Activated naive CD4-positive, alpha-beta T cell treated with anti-CD3 and anti-CD28 coated beads, Interleukin-2, amount 10 ng/mL, durations not matched to agents 7 days and 5 days (primary cell): ENCODE data around the gene FAM83D.

Experiments used
- CTCF ChIA-PET: fragments of 350-600 bp; sonication (Branson Sonifier 250); formaldehyde crosslinking; loops from one replicate; lab custom pipeline; 2021; ENCODE audit warnings: antibody characterized with exemption; lab: Charles Lee
- DNase-seq: peaks from one replicate; pipeline ENCODE4 v3.0.0-alpha.2; 2020
- H3K27ac Mint-ChIP-seq: one replicate; pipeline ENCODE4 v1.8.0; 2021; ENCODE audit warnings: mild to moderate bottlenecking, moderate library complexity, mixed read lengths
- H3K27me3 Mint-ChIP-seq: one replicate; pipeline ENCODE4 v1.8.0; 2021; ENCODE audit warnings: mild to moderate bottlenecking, mixed read lengths
- H3K36me3 Mint-ChIP-seq: one replicate; pipeline ENCODE4 v1.8.0; 2021; ENCODE audit warnings: mixed read lengths
- H3K4me1 Mint-ChIP-seq: one replicate; pipeline ENCODE4 v1.8.0; 2021; ENCODE audit warnings: mixed read lengths
- H3K4me3 Mint-ChIP-seq: one replicate; pipeline ENCODE4 v1.8.0; 2021; ENCODE audit warnings: mild to moderate bottlenecking, moderate library complexity, mixed read lengths
- H3K9me3 Mint-ChIP-seq: one replicate; pipeline ENCODE4 v1.8.0; 2021; ENCODE audit warnings: mixed read lengths

FAM83D gene

GRCh38 chr20:38973107-38973506 is 46.9 kb downstream of the FAM83D start:
- no peaks in the 10 kb centered on the region for H3K9me3 Mint-ChIP-seq
- CTCF ChIA-PET = no interaction called here
- H3K4me3 Mint-ChIP-seq = no peak overlapping the region
- H3K36me3 Mint-ChIP-seq = peaks cover 13% of the 10 kb centered on the region
- no peaks in the 10 kb centered on the region for H3K4me1 Mint-ChIP-seq
- no peak overlapping the region for H3K27ac Mint-ChIP-seq
- DNase-seq = no peak
- no peaks in the 10 kb centered on the region for H3K27me3 Mint-ChIP-seq

- Mint-ChIP-seq H3K27ac (no peak overlapping the region), H3K36me3 (peaks cover 13% of the 10 kb centered on the region), H3K9me3 (no peaks in the 10 kb centered on the region), H3K4me3 (no peak overlapping the region), H3K4me1 (no peaks in the 10 kb centered on the region), H3K27me3 (no peaks in the 10 kb centered on the region)
- no peak for DNase-seq
- CTCF ChIA-PET = no interaction called here
These were observed 47.4 kb downstream of the FAM83D start for GRCh38 chr20:38973645-38974044.

- no peak overlapping the region for H3K27ac Mint-ChIP-seq
- H3K9me3 Mint-ChIP-seq = no peaks in the 10 kb centered on the region
- H3K4me3 Mint-ChIP-seq = no peak overlapping the region
- no peaks in the 10 kb centered on the region for H3K4me1 Mint-ChIP-seq
- no peak for DNase-seq
- H3K27me3 Mint-ChIP-seq = no peaks in the 10 kb centered on the region
- CTCF ChIA-PET = no interaction called here
- H3K36me3 Mint-ChIP-seq = peaks cover 8% of the 10 kb centered on the region
These were observed 49.4 kb downstream of the FAM83D start for GRCh38 chr20:38975539-38976120.

- Mint-ChIP-seq H3K4me3 (no peak overlapping the region), H3K27me3 (no peaks in the 10 kb centered on the region), H3K9me3 (no peaks in the 10 kb centered on the region), H3K27ac (no peak overlapping the region), H3K4me1 (peaks cover 5% of the 10 kb centered on the region), H3K36me3 (peaks cover 5% of the 10 kb centered on the region)
- CTCF ChIA-PET = interaction anchor here (1.5 to 1.7 kb wide), 2 partner anchors 12 to 23 kb away, joined by 3 to 5 read pairs; no protein-coding TSS in a partner anchor
- no peak for DNase-seq
These were observed 53.2 kb downstream of the FAM83D start for GRCh38 chr20:38979434-38979833.

GRCh38 chr20:38979842-38980241 is 53.6 kb downstream of the FAM83D start:
- no peak for DNase-seq
- no peaks in the 10 kb centered on the region for H3K27me3 Mint-ChIP-seq
- no peak overlapping the region for H3K27ac Mint-ChIP-seq
- H3K36me3 Mint-ChIP-seq = peaks cover 5% of the 10 kb centered on the region
- peaks cover 5% of the 10 kb centered on the region for H3K4me1 Mint-ChIP-seq
- H3K4me3 Mint-ChIP-seq = no peak overlapping the region
- CTCF ChIA-PET = interaction anchor here (1.5 to 1.7 kb wide), 2 partner anchors 12 to 22 kb away, joined by 3 to 5 read pairs; no protein-coding TSS in a partner anchor
- no peaks in the 10 kb centered on the region for H3K9me3 Mint-ChIP-seq

GRCh38 chr20:38982291-38982690 is 56.1 kb downstream of the FAM83D start:
- no peaks in the 10 kb centered on the region for H3K27me3 Mint-ChIP-seq
- DNase-seq = no peak
- H3K27ac Mint-ChIP-seq = no peak overlapping the region
- H3K9me3 Mint-ChIP-seq = no peaks in the 10 kb centered on the region
- no peak overlapping the region for H3K4me3 Mint-ChIP-seq
- CTCF ChIA-PET = no interaction called here
- peaks cover 5% of the 10 kb centered on the region for H3K36me3 Mint-ChIP-seq
- H3K4me1 Mint-ChIP-seq = peaks cover 13% of the 10 kb centered on the region

- Mint-ChIP-seq H3K4me3 (no peak overlapping the region), H3K27me3 (no peaks in the 10 kb centered on the region), H3K9me3 (no peaks in the 10 kb centered on the region), H3K27ac (no peak overlapping the region), H3K36me3 (peaks cover 8% of the 10 kb centered on the region), H3K4me1 (peaks cover 20% of the 10 kb centered on the region)
- CTCF ChIA-PET = interaction anchor here (1.4 kb wide), 1 partner anchor 12 kb away, joined by 3 read pairs; no protein-coding TSS in a partner anchor
- DNase-seq = no peak
These were observed 58.8 kb downstream of the FAM83D start for GRCh38 chr20:38985060-38985459.

- H3K36me3 Mint-ChIP-seq = peaks cover 8% of the 10 kb centered on the region
- CTCF ChIA-PET = interaction anchor here (1.4 to 1.6 kb wide), 2 partner anchors 12 to 23 kb away, joined by 3 to 4 read pairs; partner anchors contain the start of gene DHX35
These were observed 59.5 kb downstream of the FAM83D start for GRCh38 chr20:38985603-38986170.

GRCh38 chr20:38986663-38987062 is 60.4 kb downstream of the FAM83D start:
- H3K27ac Mint-ChIP-seq = no peak overlapping the region
- CTCF ChIA-PET = interaction anchor here (1.6 kb wide), 1 partner anchor 24 kb away, joined by 4 read pairs; the partner anchor contains the start of gene DHX35
- H3K36me3 Mint-ChIP-seq = peaks cover 9% of the 10 kb centered on the region
- no peak overlapping the region for H3K4me3 Mint-ChIP-seq
- DNase-seq = no peak
- peaks cover 20% of the 10 kb centered on the region for H3K4me1 Mint-ChIP-seq
- H3K9me3 Mint-ChIP-seq = no peaks in the 10 kb centered on the region
- H3K27me3 Mint-ChIP-seq = no peaks in the 10 kb centered on the region

More at GRCh38 chr20:38985603-38986170, 59.5 kb downstream of the FAM83D start:
- H3K27me3 Mint-ChIP-seq = no peaks in the 10 kb centered on the region
- no peak for DNase-seq
- no peak overlapping the region for H3K27ac Mint-ChIP-seq
- H3K9me3 Mint-ChIP-seq = no peaks in the 10 kb centered on the region
- peaks cover 20% of the 10 kb centered on the region for H3K4me1 Mint-ChIP-seq
- no peak overlapping the region for H3K4me3 Mint-ChIP-seq

GRCh38 chr20:38987777-38988176 is 61.6 kb downstream of the FAM83D start:
- Mint-ChIP-seq H3K9me3 (no peaks in the 10 kb centered on the region), H3K27ac (no peak overlapping the region), H3K4me1 (peaks cover 14% of the 10 kb centered on the region), H3K36me3 (peaks cover 8% of the 10 kb centered on the region), H3K4me3 (no peak overlapping the region), H3K27me3 (no peaks in the 10 kb centered on the region)
- CTCF ChIA-PET = interaction anchor here (0.7 to 1.6 kb wide), 3 partner anchors 10 to 12 kb away, joined by 3 to 7 read pairs (median 4); no protein-coding TSS in a partner anchor
- DNase-seq = no peak

GRCh38 chr20:38990728-38991127 is 64.5 kb downstream of the FAM83D start:
- Mint-ChIP-seq H3K27me3 (no peaks in the 10 kb centered on the region), H3K9me3 (no peaks in the 10 kb centered on the region), H3K36me3 (peaks cover 8% of the 10 kb centered on the region), H3K4me3 (no peak overlapping the region), H3K27ac (no peak overlapping the region), H3K4me1 (peaks cover 14% of the 10 kb centered on the region)
- no peak for DNase-seq
- CTCF ChIA-PET = interaction anchor here (1.7 to 1.8 kb wide), 2 partner anchors 12 to 58 kb away, joined by 5 to 7 read pairs; no protein-coding TSS in a partner anchor

- no peak for DNase-seq
These were observed 65.8 kb downstream of the FAM83D start for GRCh38 chr20:38991814-38992704.

GRCh38 chr20:38995536-38996044 is 69.4 kb downstream of the FAM83D start:
- Mint-ChIP-seq H3K4me1 (peaks cover 7% of the 10 kb centered on the region), H3K9me3 (no peaks in the 10 kb centered on the region), H3K4me3 (no peak overlapping the region), H3K27me3 (no peaks in the 10 kb centered on the region), H3K27ac (no peak overlapping the region), H3K36me3 (peaks cover 23% of the 10 kb centered on the region)
- DNase-seq = no peak
- CTCF ChIA-PET = interaction anchor here (0.6 to 1.5 kb wide), 3 partner anchors 33 to 247 kb away, joined by 3 read pairs; partner anchors contain the start of gene DHX35

More at GRCh38 chr20:38991814-38992704, 65.8 kb downstream of the FAM83D start:
- no peak overlapping the region for H3K4me3 Mint-ChIP-seq
- H3K27me3 Mint-ChIP-seq = no peaks in the 10 kb centered on the region
- peaks cover 8% of the 10 kb centered on the region for H3K4me1 Mint-ChIP-seq
- CTCF ChIA-PET = interaction anchor here (1.7 to 1.8 kb wide), 2 partner anchors 13 to 57 kb away, joined by 5 to 7 read pairs; no protein-coding TSS in a partner anchor
- no peaks in the 10 kb centered on the region for H3K9me3 Mint-ChIP-seq
- no peak overlapping the region for H3K27ac Mint-ChIP-seq
- peaks cover 15% of the 10 kb centered on the region for H3K36me3 Mint-ChIP-seq
